ENCODE data around the gene HIVEP3.

Gene HIVEP3

GRCh38 chr1:41900603-41901444 lies 17.9 kb downstream of the HIVEP3 start:
- H3K4me3 ChIP-seq (ENCODE audit: low read depth, low read length), result no peak overlapping the region
- no peak overlapping the region for H3K27ac ChIP-seq (ENCODE audit: extremely low read depth, low read depth, low read length)
- H3K9me3 ChIP-seq (ENCODE audit: control insufficient read depth, insufficient read depth, low read depth, low read length), result no peaks in the 10 kb centered on the region
- TF ChIP-seq ZNF416 (tag by site-specific recombination; IDR thresholded peaks at IDR 0.05) (no peak), ZNF473 (tag by site-specific recombination; IDR thresholded peaks at IDR 0.05) (no peak), PRDM1 (tag by site-specific recombination; IDR thresholded peaks at IDR 0.05) (peak; percentile 42; the same call in 1 of the 2 replicates), KLF9 (tag by site-specific recombination; IDR thresholded peaks at IDR 0.05; ENCODE audit: low read depth) (0 out of 2 replicates have a peak, but pooled peaks have one; percentile 34), YY1 (tag by site-specific recombination; IDR thresholded peaks at IDR 0.05) (no peak), ZBTB8A (tag by site-specific recombination; IDR thresholded peaks at IDR 0.05) (no peak), ZNF514 (tag by site-specific recombination; IDR thresholded peaks at IDR 0.05) (no peak), SCRT2 (tag by site-specific recombination; IDR thresholded peaks at IDR 0.05) (peak; percentile 65), SP7 (tag by site-specific recombination; IDR thresholded peaks at IDR 0.05) (peak; percentile 24; the same call in 1 of the 2 replicates)
- H3K4me1 ChIP-seq (ENCODE audit: control insufficient read depth, insufficient read depth, low read length), result no peaks in the 10 kb centered on the region
- ChIA-PET POLR2A (interaction anchor here (1.1 kb wide), 1 partner anchor 20 kb away, joined by 3 read pairs; no protein-coding TSS in a partner anchor), CTCF (interaction anchor here (1.1 kb wide), 1 partner anchor 328 kb away, joined by 3 read pairs; no protein-coding TSS in a partner anchor)
- H3K36me3 ChIP-seq (ENCODE audit: control insufficient read depth in 2 of 2, insufficient read depth in 1 of 2, low read length in 2 of 2), result no peaks in the 10 kb centered on the region

GRCh38 chr1:41898191-41898713 lies 20.5 kb downstream of the HIVEP3 start:
- TF ChIP-seq ZNF707 (tag by site-specific recombination; IDR thresholded peaks at IDR 0.05) (no peak), GLIS1 (tag by site-specific recombination; IDR thresholded peaks at IDR 0.05) (no peak), ZNF629 (tag by site-specific recombination; IDR thresholded peaks at IDR 0.05) (peak; percentile 75), ZBTB20 (tag by site-specific recombination; IDR thresholded peaks at IDR 0.05) (0 out of 2 replicates have a peak, but pooled peaks have one; percentile 3), SP2 (tag by site-specific recombination; IDR thresholded peaks at IDR 0.05) (0 out of 2 replicates have a peak, but pooled peaks have one; percentile 9), ZBTB21 (tag by site-specific recombination; IDR thresholded peaks at IDR 0.05) (peak; percentile 85), ZNF610 (tag by site-specific recombination; IDR thresholded peaks at IDR 0.05; ENCODE audit: borderline replicate concordance) (no peak), ZNF140 (tag by site-specific recombination; IDR thresholded peaks at IDR 0.05) (no peak)
- H3K36me3 ChIP-seq (ENCODE audit: control insufficient read depth in 2 of 2, insufficient read depth in 1 of 2, low read length in 2 of 2), result no peaks in the 10 kb centered on the region
- no peak overlapping the region for H3K27ac ChIP-seq (ENCODE audit: extremely low read depth, low read depth, low read length)
- H3K4me1 ChIP-seq (ENCODE audit: control insufficient read depth, insufficient read depth, low read length), result no peaks in the 10 kb centered on the region
- CTCF ChIA-PET, result no interaction called here
- no peaks in the 10 kb centered on the region for H3K9me3 ChIP-seq (ENCODE audit: control insufficient read depth, insufficient read depth, low read depth, low read length)
- POLR2A ChIA-PET, result interaction anchor here (0.6 kb wide), 1 partner anchor 31 kb away, joined by 3 read pairs; no protein-coding TSS in a partner anchor
- no peak overlapping the region for H3K4me3 ChIP-seq (ENCODE audit: low read depth, low read length)

- Histone ChIP-seq H3K27ac (ENCODE audit: extremely low read depth, low read depth, low read length) (no peak overlapping the region), H3K4me1 (ENCODE audit: control insufficient read depth, insufficient read depth, low read length) (peaks cover 2% of the 10 kb centered on the region; the same call in 1 of the 2 replicates), H3K9me3 (ENCODE audit: control insufficient read depth, insufficient read depth, low read depth, low read length) (no peaks in the 10 kb centered on the region), H3K4me3 (ENCODE audit: low read depth, low read length) (no peak overlapping the region), H3K36me3 (ENCODE audit: control insufficient read depth in 2 of 2, insufficient read depth in 1 of 2, low read length in 2 of 2) (no peaks in the 10 kb centered on the region)
- TF ChIP-seq ZNF514 (tag by site-specific recombination; IDR thresholded peaks at IDR 0.05) (no peak), ZNF19 (tag by site-specific recombination; IDR thresholded peaks at IDR 0.05; ENCODE audit: low read depth) (no peak), ATF2 (tag by site-specific recombination; IDR thresholded peaks at IDR 0.05; ENCODE audit: low read depth) (no peak), TSHZ1 (tag by site-specific recombination; IDR thresholded peaks at IDR 0.05; ENCODE audit: borderline replicate concordance) (no peak)
- CTCF ChIA-PET, result no interaction called here
- POLR2A ChIA-PET, result no interaction called here
Measured at GRCh38 chr1:41895552-41895951, 23.2 kb downstream of the HIVEP3 start.

Data from HEK293 (cell line).